Neural crest cell (in vitro differentiated cells): ENCODE data around the gene C2orf49. TPM values are rescaled to one million over a fixed set of nuclear protein-coding genes. Genes with fewer than 3 reads are reported as not detected.

Source experiments
- DNase-seq: peaks from one replicate; pipeline ENCODE4 v3.0.0; 2021; ENCODE audit warnings: low read depth, mixed read lengths, low spot score
- H3K27ac Mint-ChIP-seq: one replicate; pipeline ENCODE4 v1.8.0; 2021; ENCODE audit warnings: mild to moderate bottlenecking, mixed read lengths; ENCODE audit not compliant: unreplicated experiment
- H3K27me3 Mint-ChIP-seq: 2 replicates; pipeline ENCODE4 v1.8.0; 2021; ENCODE audit warnings: low read depth, mild to moderate bottlenecking, mixed read lengths
- H3K36me3 Mint-ChIP-seq: 2 replicates; pipeline ENCODE4 v1.8.0; 2021; ENCODE audit warnings: low read depth, mild to moderate bottlenecking, mixed read lengths
- H3K4me1 Mint-ChIP-seq: 2 replicates; pipeline ENCODE4 v1.8.0; 2021; ENCODE audit warnings: mixed read lengths
- H3K4me3 Mint-ChIP-seq: one replicate; pipeline ENCODE4 v1.8.0; 2021; ENCODE audit warnings: mild to moderate bottlenecking, mixed read lengths
- H3K9me3 Mint-ChIP-seq: 2 replicates; pipeline ENCODE4 v1.8.0; 2021; ENCODE audit warnings: mixed read lengths
- CTCF ChIP-seq: fragments of 200-600 bp; sonication (generic); conservative IDR thresholded peaks from 2 replicates; pipeline ENCODE4 v1.5.0; 2021; ENCODE audit warnings: antibody characterized with exemption, mild to moderate bottlenecking
- total RNA-seq: library from RNA; stranded (reverse); gene quantifications from 2 replicates; pipeline ENCODE4 v1.2.1, GENCODE V29; 2021

C2orf49 gene
- total RNA-seq, 1 donor from 2014 or later = 19.9 TPM

DNA sequence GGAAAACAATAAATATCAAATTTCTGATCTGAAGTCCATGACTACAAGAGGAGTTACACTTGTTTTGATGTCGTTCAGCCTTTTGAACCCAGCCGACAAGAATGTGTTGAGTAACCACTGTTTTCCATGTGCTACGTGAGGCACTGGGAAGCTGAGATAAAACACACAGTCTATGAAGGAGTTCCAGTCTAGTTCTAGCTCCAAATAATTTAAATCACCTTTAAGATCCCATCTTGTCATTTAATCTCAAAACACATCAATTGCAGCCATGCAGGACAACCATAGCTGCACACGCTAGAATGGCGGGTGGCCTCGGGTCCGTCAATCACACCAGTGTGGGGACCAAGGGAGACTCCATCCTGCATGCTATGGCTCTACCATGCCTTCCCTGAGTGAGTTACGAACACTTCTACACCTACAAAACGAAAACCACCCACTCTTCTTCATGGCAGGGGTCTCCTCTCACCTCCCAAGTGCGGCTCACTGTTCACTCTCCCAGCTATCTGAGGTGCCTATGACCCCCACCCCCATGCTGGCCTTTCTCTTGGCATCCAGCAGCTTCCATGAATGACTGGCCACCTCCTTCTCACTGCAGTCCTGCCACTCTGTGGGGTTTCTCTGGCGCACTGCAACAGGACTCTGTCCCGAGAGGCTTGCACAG, 57.7 kb downstream of the C2orf49 start:
- Mint-ChIP-seq H3K4me1 (peaks cover 15% of the 10 kb centered on the region), H3K9me3 (no peaks in the 10 kb centered on the region), H3K27ac (no peak overlapping the region), H3K4me3 (no peak overlapping the region), H3K36me3 (no peaks in the 10 kb centered on the region), H3K27me3 (peaks cover 25% of the 10 kb centered on the region)
- no peak for DNase-seq
- no peak for TF ChIP-seq CTCF

GRCh38 chr2:105395691-105396090, 58.4 kb downstream of the C2orf49 start:
- H3K27ac Mint-ChIP-seq = no peak overlapping the region

DNA sequence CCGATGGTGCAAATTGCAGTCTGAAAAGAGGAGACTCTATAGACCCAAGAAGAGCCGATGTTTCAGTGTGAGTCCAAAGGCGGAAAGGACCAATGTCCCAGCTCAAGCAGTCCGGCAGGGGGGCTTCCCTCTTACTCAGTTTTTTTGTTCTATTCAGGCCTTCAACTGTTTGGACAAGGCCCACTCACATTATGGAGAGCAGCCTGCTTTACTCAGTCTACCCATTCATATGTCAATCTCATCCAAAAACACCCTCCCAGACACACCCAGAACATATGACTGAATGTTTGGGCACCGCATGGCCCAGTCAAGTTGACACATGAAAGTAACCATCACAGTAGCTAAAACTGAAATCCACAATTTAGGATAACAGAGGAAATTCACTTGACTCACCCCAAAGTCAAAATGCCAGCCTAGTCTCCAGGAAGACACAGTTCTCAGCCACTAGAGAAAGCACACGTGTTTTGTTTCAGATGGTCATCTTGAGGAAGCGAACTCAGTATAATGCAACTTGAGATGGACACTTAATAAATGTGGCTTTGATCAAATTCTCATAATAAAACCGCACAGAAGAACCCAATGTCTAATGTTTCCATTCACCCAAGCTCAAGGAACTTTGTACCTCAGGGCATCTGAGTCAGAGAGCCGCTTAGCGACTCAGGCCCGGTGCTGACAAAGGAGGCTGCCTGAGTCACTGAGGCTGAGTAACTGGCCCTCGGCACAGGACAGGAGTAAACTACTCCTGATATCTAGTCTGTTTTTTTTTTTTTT, 59.1 kb downstream of the C2orf49 start:
- Mint-ChIP-seq H3K27me3 (peaks cover 28% of the 10 kb centered on the region), H3K4me1 (peaks cover 15% of the 10 kb centered on the region), H3K9me3 (no peaks in the 10 kb centered on the region), H3K4me3 (peak overlapping the region; percentile 42), H3K27ac (no peak overlapping the region), H3K36me3 (no peaks in the 10 kb centered on the region)
- DNase-seq = no peak
- TF ChIP-seq CTCF = no peak

More at GRCh38 chr2:105395691-105396090, 58.4 kb downstream of the C2orf49 start:
- Mint-ChIP-seq H3K9me3 (no peaks in the 10 kb centered on the region), H3K4me1 (peaks cover 15% of the 10 kb centered on the region), H3K36me3 (no peaks in the 10 kb centered on the region), H3K4me3 (peak overlapping the region; percentile 61), H3K27me3 (peaks cover 28% of the 10 kb centered on the region)
- no peak for TF ChIP-seq CTCF
- no peak for DNase-seq

DNA sequence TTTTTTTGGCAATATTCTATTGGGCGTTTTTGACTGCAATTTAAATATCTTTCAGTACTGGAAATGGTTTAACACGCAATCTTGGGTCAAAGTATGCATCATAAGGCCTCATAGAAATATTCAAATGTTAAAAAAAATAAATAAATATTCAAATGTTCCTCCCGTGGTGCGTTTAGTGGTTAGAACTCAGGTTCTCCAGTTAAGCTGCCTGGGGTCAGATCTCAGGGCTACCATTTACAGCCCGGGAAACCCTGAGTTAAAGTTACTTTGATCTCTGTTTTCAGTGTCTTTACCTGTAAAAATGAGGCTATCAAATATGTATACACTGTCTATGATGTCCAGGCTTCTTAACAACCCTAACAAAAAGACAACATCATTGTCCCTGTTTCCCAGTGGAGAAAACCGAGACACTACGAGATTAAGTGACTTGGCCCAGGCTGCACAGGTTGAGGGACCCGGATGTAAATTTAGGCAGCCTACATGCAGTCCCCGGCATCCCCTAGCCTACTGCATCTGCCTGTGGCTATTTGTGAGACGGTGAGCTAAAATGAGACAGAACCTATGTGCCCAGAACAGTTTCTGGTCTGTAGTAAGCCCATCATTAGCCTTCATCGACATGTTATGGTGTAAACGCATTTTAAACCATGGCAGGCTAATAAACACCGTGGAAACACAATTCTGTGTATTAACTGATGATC, 59.8 kb downstream of the C2orf49 start:
- no peaks in the 10 kb centered on the region for H3K36me3 Mint-ChIP-seq
- H3K4me1 Mint-ChIP-seq = peaks cover 15% of the 10 kb centered on the region
- no peak overlapping the region for H3K27ac Mint-ChIP-seq

More for the DNA sequence above, 59.8 kb downstream of the C2orf49 start:
- DNase-seq = no peak
- no peak for TF ChIP-seq CTCF
- Mint-ChIP-seq H3K9me3 (no peaks in the 10 kb centered on the region), H3K27me3 (peaks cover 28% of the 10 kb centered on the region), H3K4me3 (peak overlapping the region; percentile 75)
